Naive thymus-derived CD4-positive, alpha-beta T cell (primary cell): ENCODE measurements around the gene MCC. TPM values are rescaled to one million over a fixed set of nuclear protein-coding genes. Genes with fewer than 3 reads are reported as not detected.

Source experiments
- ATAC-seq: fragments of 150-1000 bp; cut with Tn5 transposase; 2 replicates; pipeline ENCODE4 v1.10.0; 2021; ENCODE audit warnings: mild to moderate bottlenecking, moderate library complexity
- CTCF ChIA-PET: fragments of 350-600 bp; sonication (Branson Sonifier 250); formaldehyde crosslinking; loops from one replicate; lab custom pipeline; 2021; ENCODE audit warnings: antibody characterized with exemption; lab: Charles Lee
- POLR2A ChIA-PET: fragments of 350-600 bp; sonication (Branson Sonifier 250); formaldehyde crosslinking; loops from one replicate; lab custom pipeline; 2021; ENCODE audit warnings: antibody characterized with exemption, inconsistent platforms; lab: Charles Lee
- DNase-seq, 9 donors: peaks; one replicate each; pipeline versions ENCODE4 v3.0.0 to v3.0.0-alpha.2; 2020 to 2022; ENCODE audit warnings: mixed read lengths in 1 of 9
- H3K27ac ChIP-seq: one replicate; pipeline ENCODE4 v1.7.0; 2013; ENCODE audit warnings: mild to moderate bottlenecking, low read depth, low read length, moderate library complexity
- H3K27me3 ChIP-seq, 2 donors: one replicate each; pipeline ENCODE4 v1.7.0; 2013; ENCODE audit warnings: low read length in 2 of 2, mild to moderate bottlenecking in 2 of 2, moderate library complexity in 2 of 2; ENCODE audit not compliant: control insufficient read depth in 2 of 2, insufficient read depth in 2 of 2
- H3K36me3 ChIP-seq, 3 experiments: 1 replicate in 2 of 3; 2 replicates in 1 of 3; pipeline ENCODE4 v1.7.0; 2013; ENCODE audit warnings: low read length in 3 of 3, mild to moderate bottlenecking in 3 of 3, moderate library complexity in 1 of 3; ENCODE audit not compliant: insufficient read depth in 3 of 3, control insufficient read depth in 2 of 3
- H3K4me1 ChIP-seq, 2 donors: one replicate each; pipeline ENCODE4 v1.7.0; 2013; ENCODE audit warnings: low read length in 2 of 2, mild to moderate bottlenecking in 2 of 2, moderate library complexity in 1 of 2; ENCODE audit not compliant: control insufficient read depth in 2 of 2, insufficient read depth in 2 of 2
- H3K4me3 ChIP-seq: 2 replicates; pipeline ENCODE4 v1.7.0; 2013; ENCODE audit warnings: mild to moderate bottlenecking, low read length
- H3K9me3 ChIP-seq, 3 experiments: 1 replicate in 2 of 3; 2 replicates in 1 of 3; pipeline ENCODE4 v1.7.0; 2013; ENCODE audit warnings: low read length in 3 of 3; ENCODE audit not compliant: control insufficient read depth in 2 of 3
- H3K27ac Mint-ChIP-seq, 9 donors: one replicate each; pipeline ENCODE4 v1.8.0; 2020 to 2022; ENCODE audit warnings: mixed read lengths in 9 of 9, mild to moderate bottlenecking in 8 of 9, moderate library complexity in 5 of 9, inconsistent platforms in 2 of 9
- H3K27me3 Mint-ChIP-seq, 5 donors: one replicate each; pipeline ENCODE4 v1.8.0; 2021 to 2022; ENCODE audit warnings: mixed read lengths in 5 of 5, mild to moderate bottlenecking in 1 of 5
- H3K36me3 Mint-ChIP-seq, 5 donors: one replicate each; pipeline ENCODE4 v1.8.0; 2020 to 2022; ENCODE audit warnings: mixed read lengths in 5 of 5, mild to moderate bottlenecking in 3 of 5, inconsistent platforms in 1 of 5
- H3K4me1 Mint-ChIP-seq, 7 donors: one replicate each; pipeline ENCODE4 v1.8.0; 2020 to 2022; ENCODE audit warnings: mixed read lengths in 7 of 7, mild to moderate bottlenecking in 3 of 7, inconsistent platforms in 1 of 7
- H3K4me3 Mint-ChIP-seq, 10 donors: one replicate each; pipeline ENCODE4 v1.8.0; 2020 to 2022; ENCODE audit warnings: mild to moderate bottlenecking in 10 of 10, mixed read lengths in 10 of 10, moderate library complexity in 6 of 10, inconsistent platforms in 2 of 10
- H3K9me3 Mint-ChIP-seq, 11 donors: one replicate each; pipeline ENCODE4 v1.8.0; 2020 to 2022; ENCODE audit warnings: mixed read lengths in 11 of 11, mild to moderate bottlenecking in 4 of 11, inconsistent platforms in 1 of 11, moderate library complexity in 1 of 11
- intact Hi-C, 2 donors: fragments of 100-400 bp; cut with micrococcal nuclease; formaldehyde crosslinking; loops; one replicate each; pipeline ENCODE4 v1.15.1; 2023
- polyA plus RNA-seq, 2 donors: library from polyadenylated mRNA; unstranded; fragments of 300-500 nt; fragmentation: Illumina TruSeq; gene quantifications; one replicate each; pipeline ENCODE4 v1.2.3, GENCODE V29; 2021
- total RNA-seq, 6 experiments: library from RNA in 5 of 6; stranded (reverse) in 5 of 6; gene quantifications; 1 replicate in 5 of 6; 2 replicates in 1 of 6; pipeline ENCODE4 v1.2.3 and lab custom pipeline; 2021 to 2026

Gene MCC
- total and polyA plus RNA-seq, 7 experiments from 2014 or later, result 0.56 to 3.0 (median 0.89) TPM

- peaks cover 0 to 16% (median 0%) of the 10 kb centered on the region in 5 donors for H3K27me3 Mint-ChIP-seq
- no peak overlapping the region for H3K27ac ChIP-seq
- POLR2A ChIA-PET, result interaction anchor here (1.3 kb wide), 1 partner anchor 333 kb away, joined by 5 read pairs; no protein-coding TSS in a partner anchor
- ATAC-seq, result no peak
- H3K36me3 Mint-ChIP-seq, result no peaks in the 10 kb centered on the region
- H3K36me3 ChIP-seq, result no peaks in the 10 kb centered on the region
- H3K9me3 Mint-ChIP-seq, result no peaks in the 10 kb centered on the region
- CTCF ChIA-PET, result interaction anchor here (0.7 to 3.0 kb wide), 4 partner anchors 256 to 407 kb away, joined by 3 to 49 read pairs (median 3); no protein-coding TSS in a partner anchor
- no peaks in the 10 kb centered on the region for H3K4me1 ChIP-seq
- no peaks in the 10 kb centered on the region for H3K9me3 ChIP-seq
- no peaks in the 10 kb centered on the region for H3K27me3 ChIP-seq
- peak overlapping the region in 6 of 10 donors; percentile 14 to 63 (median 49) for H3K4me3 Mint-ChIP-seq
- H3K4me1 Mint-ChIP-seq, result peaks cover 2 to 17% (median 15%) of the 10 kb centered on the region in 7 donors
- H3K27ac Mint-ChIP-seq, result peak overlapping the region in 7 of 9 donors; percentile 3 to 82 (median 71)
- intact Hi-C loops, result loop anchor here (1.0 to 10.0 kb wide), 9 partner anchors 36 to 1165 kb away; partner anchors contain the start of gene REEP5 (in 1 of the 2)
- no peak for DNase-seq
- H3K4me3 ChIP-seq, result no peak overlapping the region
These were observed 158.3 kb downstream of the MCC start for GRCh38 chr5:113329981-113330380.

GRCh38 chr5:113325054-113325453 is 163.2 kb downstream of the MCC start:
- peaks cover 0 to 8% (median under 1%) of the 10 kb centered on the region in 7 donors for H3K4me1 Mint-ChIP-seq
- no peaks in the 10 kb centered on the region for H3K36me3 Mint-ChIP-seq
- H3K9me3 ChIP-seq, result no peaks in the 10 kb centered on the region
- POLR2A ChIA-PET, result no interaction called here
- ATAC-seq (no peak), DNase-seq (no peak)
- no peaks in the 10 kb centered on the region for H3K4me1 ChIP-seq
- H3K27me3 Mint-ChIP-seq, result peaks cover 0 to 24% (median 0%) of the 10 kb centered on the region in 5 donors
- H3K27ac Mint-ChIP-seq, result no peak overlapping the region
- no peaks in the 10 kb centered on the region for H3K27me3 ChIP-seq
- H3K4me3 ChIP-seq, result no peak overlapping the region
- intact Hi-C loops, result no loop called here
- CTCF ChIA-PET, result no interaction called here
- no peaks in the 10 kb centered on the region for H3K9me3 Mint-ChIP-seq
- no peak overlapping the region for H3K4me3 Mint-ChIP-seq
- H3K36me3 ChIP-seq, result no peaks in the 10 kb centered on the region
- no peak overlapping the region for H3K27ac ChIP-seq

- Mint-ChIP-seq H3K27me3 (peaks cover 0 to 21% (median 0%) of the 10 kb centered on the region in 5 donors), H3K27ac (no peak overlapping the region), H3K36me3 (no peaks in the 10 kb centered on the region), H3K4me3 (no peak overlapping the region), H3K4me1 (peaks cover 0 to 8% (median 0%) of the 10 kb centered on the region in 7 donors), H3K9me3 (no peaks in the 10 kb centered on the region)
- intact Hi-C loops, result no loop called here
- ChIA-PET CTCF (interaction anchor here (2.5 kb wide), 1 partner anchor 325 kb away, joined by 8 read pairs; no protein-coding TSS in a partner anchor), POLR2A (no interaction called here)
- Histone ChIP-seq H3K9me3 (no peaks in the 10 kb centered on the region), H3K36me3 (no peaks in the 10 kb centered on the region), H3K4me3 (no peak overlapping the region), H3K27me3 (no peaks in the 10 kb centered on the region), H3K27ac (no peak overlapping the region), H3K4me1 (no peaks in the 10 kb centered on the region)
- no peak for ATAC-seq
- no peak for DNase-seq
These were observed 167.0 kb downstream of the MCC start for GRCh38 chr5:113321276-113321675.

GRCh38 chr5:113320273-113320780 is 167.9 kb downstream of the MCC start:
- Histone ChIP-seq H3K27me3 (no peaks in the 10 kb centered on the region), H3K27ac (no peak overlapping the region), H3K4me1 (no peaks in the 10 kb centered on the region), H3K36me3 (no peaks in the 10 kb centered on the region), H3K9me3 (no peaks in the 10 kb centered on the region), H3K4me3 (no peak overlapping the region)
- no peaks in the 10 kb centered on the region for H3K9me3 Mint-ChIP-seq
- ATAC-seq, result no peak
- H3K4me1 Mint-ChIP-seq, result peaks cover 0 to 8% (median 0%) of the 10 kb centered on the region in 7 donors
- H3K27ac Mint-ChIP-seq, result no peak overlapping the region
- H3K36me3 Mint-ChIP-seq, result no peaks in the 10 kb centered on the region
- POLR2A ChIA-PET, result no interaction called here
- CTCF ChIA-PET, result no interaction called here
- DNase-seq, result no peak
- peaks cover 0 to 16% (median 0%) of the 10 kb centered on the region in 5 donors for H3K27me3 Mint-ChIP-seq
- no peak overlapping the region for H3K4me3 Mint-ChIP-seq
- intact Hi-C loops, result no loop called here

DNA sequence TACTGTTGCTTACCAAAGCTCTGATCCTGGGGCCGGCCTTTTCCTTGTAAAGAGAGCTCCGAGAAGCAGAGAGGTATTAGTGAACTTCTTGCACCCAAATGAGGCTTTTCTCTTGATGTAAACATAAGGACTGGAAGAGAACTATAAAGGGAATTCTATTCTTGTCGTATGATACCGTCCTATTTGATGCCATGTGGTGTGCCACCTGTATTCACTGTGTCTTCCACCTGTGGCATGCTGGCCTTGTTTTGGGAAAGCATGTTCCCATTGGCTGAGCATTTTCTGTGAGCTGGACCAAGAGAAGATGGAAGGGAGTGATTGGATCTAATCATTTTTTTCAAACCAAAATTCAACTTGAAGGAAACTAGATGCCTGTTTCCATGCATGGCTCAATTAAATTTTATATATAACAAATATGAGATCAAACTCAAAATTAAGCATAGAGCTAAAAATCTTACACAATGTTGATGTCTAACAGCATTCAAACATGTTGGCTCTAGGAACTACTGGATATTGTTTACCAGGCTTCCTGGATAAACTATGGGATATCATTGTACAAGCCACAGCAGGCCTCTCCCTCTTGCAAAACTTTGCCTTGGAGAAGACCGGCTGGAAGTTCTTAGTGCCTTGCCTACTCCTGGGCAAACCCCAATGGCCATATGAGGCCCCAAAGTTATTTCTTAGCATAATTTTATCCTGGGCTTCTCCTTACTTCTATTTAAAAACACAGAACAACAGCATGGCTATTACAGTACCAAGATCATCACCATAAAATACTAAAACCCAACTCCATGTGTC is 168.8 kb downstream of the MCC start:
- ChIA-PET CTCF (no interaction called here), POLR2A (interaction anchor here (0.6 kb wide), 1 partner anchor 8 kb away, joined by 5 read pairs; no protein-coding TSS in a partner anchor)
- ATAC-seq, result no peak
- no peak overlapping the region for H3K27ac ChIP-seq
- DNase-seq, result no peak
- no peaks in the 10 kb centered on the region for H3K9me3 ChIP-seq
- H3K36me3 Mint-ChIP-seq, result no peaks in the 10 kb centered on the region
- no peaks in the 10 kb centered on the region for H3K9me3 Mint-ChIP-seq
- no peaks in the 10 kb centered on the region for H3K27me3 ChIP-seq
- no peak overlapping the region for H3K4me3 ChIP-seq
- no peak overlapping the region for H3K4me3 Mint-ChIP-seq
- intact Hi-C loops, result no loop called here
- no peaks in the 10 kb centered on the region for H3K36me3 ChIP-seq
- no peak overlapping the region for H3K27ac Mint-ChIP-seq
- peaks cover 0 to 13% (median 0%) of the 10 kb centered on the region in 5 donors for H3K27me3 Mint-ChIP-seq
- peaks cover 0 to 8% (median 0%) of the 10 kb centered on the region in 7 donors for H3K4me1 Mint-ChIP-seq
- no peaks in the 10 kb centered on the region for H3K4me1 ChIP-seq

DNA sequence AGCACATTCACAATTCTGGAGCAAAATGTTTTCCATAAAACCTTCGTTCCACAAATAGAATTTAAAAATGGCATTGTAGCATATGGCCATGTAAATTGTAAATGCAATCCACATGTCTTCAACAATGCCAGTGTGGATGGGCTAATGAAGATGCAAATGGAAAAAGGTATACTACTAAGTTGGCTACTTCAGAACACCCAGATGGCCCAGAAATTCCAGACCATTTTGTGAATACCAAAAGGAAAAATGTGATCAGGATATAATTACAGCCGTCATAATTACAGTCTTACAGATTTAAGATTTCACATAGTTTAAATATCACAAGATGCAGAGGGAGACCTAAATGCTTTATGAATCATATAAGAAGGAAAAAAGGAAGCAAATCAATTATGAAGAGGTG is 170.6 kb downstream of the MCC start:
- peaks cover 0 to 7% (median 3%) of the 10 kb centered on the region in 5 donors for H3K27me3 Mint-ChIP-seq
- no peaks in the 10 kb centered on the region for H3K36me3 Mint-ChIP-seq
- ChIA-PET CTCF (no interaction called here), POLR2A (no interaction called here)
- Histone ChIP-seq H3K27ac (no peak overlapping the region), H3K9me3 (no peaks in the 10 kb centered on the region), H3K27me3 (no peaks in the 10 kb centered on the region), H3K36me3 (no peaks in the 10 kb centered on the region), H3K4me3 (no peak overlapping the region), H3K4me1 (no peaks in the 10 kb centered on the region)
- ATAC-seq (no peak), DNase-seq (no peak)
- no peaks in the 10 kb centered on the region for H3K9me3 Mint-ChIP-seq
- no peak overlapping the region for H3K4me3 Mint-ChIP-seq
- H3K27ac Mint-ChIP-seq, result no peak overlapping the region
- intact Hi-C loops, result no loop called here
- peaks cover 0 to 8% (median 0%) of the 10 kb centered on the region in 7 donors for H3K4me1 Mint-ChIP-seq
